Heart left ventricle (tissue), 13 donors: Measurements from ENCODE around the gene SPP1.

Experiments
- CTCF ChIP-seq, 12 donors: fragments of 200-600 bp; sonication (generic) in 4 of 12; IDR thresholded peaks; one replicate each; pipeline versions ENCODE4 v1.5.0 to v1.8.0; 2018 to 2022; ENCODE audit warnings: antibody characterized with exemption in 12 of 12, mild to moderate bottlenecking in 5 of 12
- POLR2A ChIP-seq, 2 donors: fragments of 450-650 bp; IDR thresholded peaks; one replicate each; pipeline ENCODE4 v1.6.1; 2017; ENCODE audit warnings: antibody characterized with exemption in 2 of 2, mild to moderate bottlenecking in 2 of 2, moderate library complexity in 2 of 2
- donor health status: ischemic (EF 13 %, LVEDD 7.1; RV severe dilation, severe dysfunction).
- donor health status: DM: no; HTN: yes; CAD: no.
- donor health status: DM: no; HTN: no; CAD: no.
- donor health status: ischemic (EF 25% LVEDD 6.9; RV normal size, moderate dysfunction).
- donor health status: ischemic (EF 25% LVEDD 5.7; RV mildly dilated, moderate dysfunction).
- donor health status: ischemic (EF 35%, LVEDD 5.7; RV mildly dilated, moderate dysfunction).
- donor health status: nonischemic (EF 11% LVEDD 7.7; RV severe dilation, severe dysfunction).
- donor health status: DM: yes; HTN: yes; CAD: no.
- donor health status: PGD.
- donor health status: ischemic (EF 29% LVEDD 5.4; RV normal size, mild dysfunction).
- donor health status: nonischemic (EF 23%, LVEDD 6.1; RV moderate dilation, normal function).

- TF ChIP-seq CTCF (IDR thresholded peaks at IDR 0.05) (no peak), POLR2A (IDR thresholded peaks at IDR 0.05) (no peak)
Observed at GRCh38 chr4:87930629-87931028, 44.9 kb upstream of the SPP1 start.
